ENCODE measurements around the gene ATF5. TPM values are rescaled to one million over a fixed set of nuclear protein-coding genes. Genes with fewer than 3 reads are reported as not detected.

The ATF5 gene
- total RNA-seq, 2 experiments from 2014 or later: 24.5 to 25.8 TPM

- peak; percentile 39 for DNase-seq
- Mint-ChIP-seq H3K4me1 (ENCODE audit: low read depth) (peaks cover 29% of the 10 kb centered on the region), H3K27me3 (no peaks in the 10 kb centered on the region), H3K36me3 (peaks cover 62% of the 10 kb centered on the region), H3K4me3 (peak overlapping the region; percentile 12), H3K9me3 (no peaks in the 10 kb centered on the region), H3K27ac (peak overlapping the region; percentile 49)
- ChIA-PET CTCF (no interaction called here), POLR2A (interaction anchor here (1.8 kb wide), 1 partner anchor 11 kb away, joined by 7 read pairs; the partner anchor contains the start of genes AKT1S1 and TBC1D17)
- intact Hi-C loops (cut with micrococcal nuclease): no loop called here
Measured at GRCh38 chr19:49887665-49888509, 41.1 kb upstream of the ATF5 start.

- Mint-ChIP-seq H3K9me3 (no peaks in the 10 kb centered on the region), H3K4me1 (ENCODE audit: low read depth) (peaks cover 35% of the 10 kb centered on the region), H3K36me3 (peaks cover 63% of the 10 kb centered on the region), H3K27ac (no peak overlapping the region), H3K27me3 (no peaks in the 10 kb centered on the region), H3K4me3 (peak overlapping the region; percentile 20)
- ChIA-PET POLR2A (interaction anchor here (1.8 kb wide), 1 partner anchor 12 kb away, joined by 7 read pairs; the partner anchor contains the start of genes AKT1S1 and TBC1D17), CTCF (no interaction called here)
- DNase-seq: no peak
- intact Hi-C loops (cut with micrococcal nuclease): no loop called here
Measured at GRCh38 chr19:49888510-49888824, 40.5 kb upstream of the ATF5 start.

- Mint-ChIP-seq H3K27ac (no peak overlapping the region), H3K27me3 (no peaks in the 10 kb centered on the region), H3K4me1 (ENCODE audit: low read depth) (peaks cover 39% of the 10 kb centered on the region), H3K9me3 (no peaks in the 10 kb centered on the region), H3K36me3 (peaks cover 63% of the 10 kb centered on the region), H3K4me3 (peak overlapping the region; percentile 20)
- ChIA-PET CTCF (interaction anchor here (1.5 to 2.5 kb wide), 2 partner anchors 8 to 23 kb away, joined by 7 to 11 read pairs; no protein-coding TSS in a partner anchor), POLR2A (interaction anchor here (0.6 to 1.8 kb wide), 2 partner anchors 12 to 26 kb away, joined by 3 to 7 read pairs; partner anchors contain the start of genes AKT1S1 and TBC1D17)
- DNase-seq: no peak
- intact Hi-C loops (cut with micrococcal nuclease): no loop called here
Measured at GRCh38 chr19:49889038-49889686, 39.8 kb upstream of the ATF5 start.

GRCh38 chr19:49889687-49890348 lies 39.2 kb upstream of the ATF5 start:
- peaks cover 62% of the 10 kb centered on the region for H3K36me3 Mint-ChIP-seq
- DNase-seq: peak; percentile 84
- POLR2A ChIA-PET: interaction anchor here (0.6 to 1.2 kb wide), 6 partner anchors 13 to 40 kb away, joined by 3 to 6 read pairs (median 3); partner anchors contain the start of genes AKT1S1, NUP62 and TBC1D17
- H3K4me3 Mint-ChIP-seq: peak overlapping the region; percentile 69
- H3K27ac Mint-ChIP-seq: peak overlapping the region; percentile 76
- no peaks in the 10 kb centered on the region for H3K27me3 Mint-ChIP-seq
- intact Hi-C loops (cut with micrococcal nuclease): loop anchor here (1.0 kb wide), 2 partner anchors 12 to 93 kb away; no protein-coding TSS in a partner anchor
- no peaks in the 10 kb centered on the region for H3K9me3 Mint-ChIP-seq
- H3K4me1 Mint-ChIP-seq (ENCODE audit: low read depth): peaks cover 46% of the 10 kb centered on the region
- CTCF ChIA-PET: interaction anchor here (0.8 to 2.5 kb wide), 5 partner anchors 9 to 38 kb away, joined by 4 to 11 read pairs (median 5); partner anchors contain the start of genes AKT1S1 and TBC1D17

- POLR2A ChIA-PET: interaction anchor here (0.5 to 7.2 kb wide), 8 partner anchors 9 to 190 kb away, joined by 3 to 77 read pairs (median 3); partner anchors contain the start of genes AKT1S1, NUP62 and TBC1D17
- intact Hi-C loops (cut with micrococcal nuclease): loop anchor here (1.0 kb wide), 2 partner anchors 12 to 93 kb away; no protein-coding TSS in a partner anchor
- H3K4me1 Mint-ChIP-seq (ENCODE audit: low read depth): peaks cover 54% of the 10 kb centered on the region
- peaks cover 63% of the 10 kb centered on the region for H3K36me3 Mint-ChIP-seq
- peak; percentile 83 for DNase-seq
- H3K9me3 Mint-ChIP-seq: no peaks in the 10 kb centered on the region
- H3K27me3 Mint-ChIP-seq: no peaks in the 10 kb centered on the region
- H3K27ac Mint-ChIP-seq: peak overlapping the region; percentile 76
- CTCF ChIA-PET: interaction anchor here (0.6 to 2.5 kb wide), 6 partner anchors 9 to 174 kb away, joined by 3 to 11 read pairs (median 4); partner anchors contain the start of genes AKT1S1 and TBC1D17
- H3K4me3 Mint-ChIP-seq: peak overlapping the region; percentile 69
Measured at GRCh38 chr19:49890349-49891311, 38.4 kb upstream of the ATF5 start.

- H3K4me1 Mint-ChIP-seq (ENCODE audit: low read depth): peaks cover 62% of the 10 kb centered on the region
- intact Hi-C loops (cut with micrococcal nuclease): no loop called here
- POLR2A ChIA-PET: interaction anchor here (0.5 to 7.2 kb wide), 4 partner anchors 10 to 58 kb away, joined by 3 to 77 read pairs (median 3); no protein-coding TSS in a partner anchor
Measured at GRCh38 chr19:49891393-49891792, 37.6 kb upstream of the ATF5 start.

GRCh38 chr19:49892716-49893115 lies 36.3 kb upstream of the ATF5 start:
- no peaks in the 10 kb centered on the region for H3K27me3 Mint-ChIP-seq
- peak overlapping the region; percentile 70 for H3K27ac Mint-ChIP-seq
- peaks cover 63% of the 10 kb centered on the region for H3K36me3 Mint-ChIP-seq
- intact Hi-C loops (cut with micrococcal nuclease): no loop called here
- peak overlapping the region; percentile 52 for H3K4me3 Mint-ChIP-seq
- peaks cover 75% of the 10 kb centered on the region for H3K4me1 Mint-ChIP-seq (ENCODE audit: low read depth)
- POLR2A ChIA-PET: interaction anchor here (5.9 to 7.2 kb wide), 2 partner anchors 19 to 36 kb away, joined by 62 to 77 read pairs; partner anchors contain the start of genes ATF5 and NUP62
- DNase-seq: no peak
- H3K9me3 Mint-ChIP-seq: no peaks in the 10 kb centered on the region
- CTCF ChIA-PET: no interaction called here

More at GRCh38 chr19:49891393-49891792, 37.6 kb upstream of the ATF5 start:
- CTCF ChIA-PET: interaction anchor here (1.1 to 2.5 kb wide), 2 partner anchors 10 to 28 kb away, joined by 3 to 7 read pairs; no protein-coding TSS in a partner anchor
- Mint-ChIP-seq H3K4me3 (no peak overlapping the region), H3K9me3 (no peaks in the 10 kb centered on the region), H3K36me3 (peaks cover 63% of the 10 kb centered on the region), H3K27ac (peak overlapping the region; percentile 58), H3K27me3 (no peaks in the 10 kb centered on the region)
- no peak for DNase-seq

GRCh38 chr19:49894011-49894664 lies 34.9 kb upstream of the ATF5 start:
- ChIA-PET CTCF (interaction anchor here (1.2 to 2.8 kb wide), 3 partner anchors 17 to 90 kb away, joined by 4 to 15 read pairs (median 6); no protein-coding TSS in a partner anchor), POLR2A (interaction anchor here (1.0 to 7.2 kb wide), 5 partner anchors 12 to 441 kb away, joined by 3 to 77 read pairs (median 7); partner anchors contain the start of genes ALDH16A1, ATF5 and NUP62)
- Mint-ChIP-seq H3K36me3 (peaks cover 55% of the 10 kb centered on the region), H3K27ac (peak overlapping the region; percentile 100), H3K27me3 (no peaks in the 10 kb centered on the region), H3K4me3 (peak overlapping the region; percentile 87), H3K4me1 (ENCODE audit: low read depth) (peaks cover 78% of the 10 kb centered on the region), H3K9me3 (no peaks in the 10 kb centered on the region)
- DNase-seq: peak; percentile 49
- intact Hi-C loops (cut with micrococcal nuclease): no loop called here

GRCh38 chr19:49894879-49895565 lies 34.0 kb upstream of the ATF5 start:
- H3K4me3 Mint-ChIP-seq: peak overlapping the region; percentile 87
- intact Hi-C loops (cut with micrococcal nuclease): no loop called here
- DNase-seq: peak; percentile 87
- H3K9me3 Mint-ChIP-seq: no peaks in the 10 kb centered on the region
- ChIA-PET POLR2A (interaction anchor here (0.6 to 7.2 kb wide), 7 partner anchors 13 to 1430 kb away, joined by 3 to 77 read pairs (median 7); partner anchors contain the start of genes AKT1S1, ALDH16A1, ATF5 and NUP62), CTCF (interaction anchor here (1.2 to 2.8 kb wide), 4 partner anchors 16 to 90 kb away, joined by 3 to 15 read pairs (median 5); no protein-coding TSS in a partner anchor)
- H3K36me3 Mint-ChIP-seq: peaks cover 47% of the 10 kb centered on the region
- peaks cover 75% of the 10 kb centered on the region for H3K4me1 Mint-ChIP-seq (ENCODE audit: low read depth)
- no peaks in the 10 kb centered on the region for H3K27me3 Mint-ChIP-seq
- H3K27ac Mint-ChIP-seq: peak overlapping the region; percentile 100

Measured in activated CD4-positive, alpha-beta memory T cell treated with anti-CD3 and anti-CD28 coated beads for 36 hours (primary cell).